Measurements from ENCODE around the gene NEK9.

The NEK9 gene

GRCh38 chr14:75030147-75030546 is 96.7 kb downstream of the NEK9 start:
- DNase-seq (ENCODE audit: low read depth): no peak
